ENCODE results near the gene PVR. TPM values are rescaled to one million over a fixed set of nuclear protein-coding genes. Genes with fewer than 3 reads are reported as not detected.

Gene PVR
- total and polyA plus RNA-seq, 9 of the 15 experiments (the other 6 are each of a cell fraction or from before 2014, with no cell fraction given): 0.89 to 14.5 (median 9.8) TPM

- TF ChIP-seq HOMEZ (CRISPR knock-in tag; IDR thresholded peaks at IDR 0.05): no peak
- TF ChIP-seq BCOR (IDR thresholded peaks at IDR 0.05): peak; percentile 89
- no peak for TF ChIP-seq TGIF2 (CRISPR knock-in tag; IDR thresholded peaks at IDR 0.05)
- TF ChIP-seq FOXM1 (IDR thresholded peaks at IDR 0.05; ENCODE audit: low read depth): no peak
- TF ChIP-seq FOXM1 (CRISPR knock-in tag; IDR thresholded peaks at IDR 0.05; ENCODE audit: low read depth): no peak
- TF ChIP-seq CC2D1A (IDR thresholded peaks at IDR 0.05): peak; percentile 79
- 0 out of 2 replicates have a peak, but pooled peaks have one; percentile 23 for TF ChIP-seq AFF4 (CRISPR knock-in tag; IDR thresholded peaks at IDR 0.05)
- peak; percentile 89 to 92 (median 90) for TF ChIP-seq CTCF (IDR thresholded peaks at IDR 0.05 in 2 of 3, conservative IDR thresholded peaks at IDR 0.05 in 1 of 3; ENCODE audit: insufficient read depth in 2 of 3, low read depth in 1 of 3, low read length in 3 of 3)
- no peak for TF ChIP-seq PHF8 (IDR thresholded peaks at IDR 0.05; ENCODE audit: borderline replicate concordance, low read length)
- TF ChIP-seq CREBBP (IDR thresholded peaks at IDR 0.05; ENCODE audit: low read depth, low read length): no peak
- no peak for TF ChIP-seq THRB (CRISPR knock-in tag; conservative IDR thresholded peaks at IDR 0.05)
- no peak for TF ChIP-seq MYNN (IDR thresholded peaks at IDR 0.05)
- no peak for TF ChIP-seq MYNN (CRISPR knock-in tag; IDR thresholded peaks at IDR 0.05)
- no peak for TF ChIP-seq KLF13 (tag; IDR thresholded peaks at IDR 0.05; ENCODE audit: borderline replicate concordance, low read depth)
- no peak for TF ChIP-seq XRCC4 (IDR thresholded peaks at IDR 0.05; ENCODE audit: extremely low read depth, insufficient read depth, insufficient read length)
- TF ChIP-seq ZBTB34 (CRISPR knock-in tag; IDR thresholded peaks at IDR 0.05): no peak
- TF ChIP-seq ZNF696 (CRISPR knock-in tag; conservative IDR thresholded peaks at IDR 0.05): no peak
- TF ChIP-seq ZNF561 (CRISPR knock-in tag; conservative IDR thresholded peaks at IDR 0.05): no peak
These were observed 45.8 kb downstream of the PVR start (continued) for GRCh38 chr19:44689290-44690130.
